UCSD-AML1 (cell line): ENCODE measurements around the gene VPS72.
"Not testable (repeated sequence)": the region's sequence is repeated elsewhere in the genome, so short reads cannot be mapped to it uniquely, and the experiment has no call there.

Experiments
- DNase-seq: peaks from one replicate; lab custom pipeline; 2025; ENCODE audit not compliant: unreplicated experiment; lab: John Stamatoyannopoulos, UW

Gene VPS72

DNA sequence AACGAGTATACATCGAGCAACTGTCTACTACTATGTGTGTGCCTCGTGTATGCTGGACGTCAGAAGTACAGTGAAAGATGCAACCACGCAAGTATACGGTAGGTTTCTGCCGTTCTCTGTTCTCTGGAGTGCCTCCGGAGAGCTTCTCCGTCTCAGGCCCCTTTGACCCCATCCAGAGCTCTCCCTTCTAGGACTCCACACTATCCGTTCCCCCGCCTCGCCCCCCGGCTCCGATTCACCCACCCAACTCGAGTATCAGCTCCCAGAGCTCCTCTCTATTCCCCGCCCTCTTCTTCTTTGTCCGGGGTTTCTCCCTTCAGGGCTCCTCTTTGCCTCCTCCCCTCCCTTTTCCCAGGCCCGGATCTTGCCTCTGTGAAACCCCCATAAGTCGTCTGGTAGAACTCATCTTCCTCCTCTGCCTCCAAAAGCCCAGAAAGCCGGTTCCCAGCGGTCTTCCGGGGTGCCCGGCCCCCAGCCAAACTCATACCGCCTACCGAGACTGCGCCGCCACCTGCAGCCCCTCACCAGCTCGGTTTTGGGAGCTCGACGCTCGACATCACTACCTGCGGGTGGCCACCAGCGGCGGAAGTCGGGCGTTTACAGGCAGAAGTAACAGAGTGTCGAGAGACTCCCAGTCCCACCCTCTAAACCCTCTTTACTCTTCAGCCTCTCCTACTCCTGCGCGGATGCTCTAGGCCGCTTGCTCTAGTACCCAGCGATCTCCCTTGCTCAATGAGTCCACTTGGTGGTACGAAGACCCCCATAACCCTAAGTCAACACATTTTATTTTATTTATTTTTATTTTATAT is at the start of gene VPS72:
Gene VPS72 (minus strand): TSS at position 561 of the 809 bp plus-strand sequence. CDS start 76 bp downstream, at position 485.
- DNase-seq = peak; percentile 86

DNA sequence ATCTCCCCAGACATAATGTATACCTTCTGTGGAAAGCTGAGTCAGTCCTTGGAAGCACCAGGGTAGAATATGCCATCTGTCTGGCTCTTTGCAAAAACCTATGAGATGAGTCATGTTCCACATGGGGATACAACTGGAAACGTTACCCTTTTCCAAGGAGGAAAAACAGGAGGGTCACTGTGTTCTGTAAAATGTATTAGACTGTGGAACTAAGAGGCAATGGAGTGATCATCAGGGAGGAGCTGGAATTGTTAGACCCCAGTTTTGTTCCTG is 48.4 kb upstream of the VPS72 start:
- DNase-seq = no peak

- DNase-seq = no peak
These were observed 47.9 kb upstream of the VPS72 start for GRCh38 chr1:151237678-151238466.

DNA sequence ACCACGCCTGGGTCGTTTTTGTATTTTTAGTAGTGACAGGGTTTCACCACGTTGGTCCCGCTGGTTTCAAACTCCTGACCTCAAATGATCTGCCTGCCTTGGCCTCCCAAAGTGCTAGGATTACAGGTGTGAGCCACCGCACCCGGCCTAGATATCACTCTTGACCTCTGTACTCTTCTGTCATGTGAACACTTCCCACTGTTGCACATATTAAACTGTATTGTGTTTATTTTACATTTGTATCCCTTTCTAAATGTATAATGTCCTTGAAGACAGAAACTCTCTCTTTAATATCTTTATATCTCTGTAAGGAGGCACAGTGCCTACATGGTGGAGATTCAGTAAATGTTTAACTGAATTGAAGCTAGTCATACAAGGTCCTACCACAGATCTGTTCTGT is 45.2 kb upstream of the VPS72 start:
- DNase-seq = no peak

- DNase-seq = no peak
These were observed 32.1 kb upstream of the VPS72 start for GRCh38 chr1:151222130-151222529.

DNA sequence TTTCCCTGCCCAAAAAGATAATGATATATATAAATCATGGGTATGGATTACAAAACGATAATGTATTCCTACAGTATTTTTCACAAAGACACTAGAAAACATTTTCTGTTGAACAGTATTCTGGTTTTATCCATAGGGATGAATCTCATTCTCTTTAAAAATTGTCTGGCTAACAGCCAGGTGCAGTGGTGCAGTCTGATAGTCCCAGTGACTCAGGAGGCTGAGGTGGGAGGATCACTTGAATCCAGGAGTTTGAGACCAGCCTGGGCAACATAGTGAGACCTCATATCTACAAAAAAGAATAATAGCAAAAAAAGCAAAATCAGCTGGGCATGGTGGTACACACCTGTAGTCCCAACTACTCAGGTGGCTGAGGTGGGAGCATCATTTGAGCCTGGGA is 31.6 kb upstream of the VPS72 start:
- DNase-seq = no peak

DNA sequence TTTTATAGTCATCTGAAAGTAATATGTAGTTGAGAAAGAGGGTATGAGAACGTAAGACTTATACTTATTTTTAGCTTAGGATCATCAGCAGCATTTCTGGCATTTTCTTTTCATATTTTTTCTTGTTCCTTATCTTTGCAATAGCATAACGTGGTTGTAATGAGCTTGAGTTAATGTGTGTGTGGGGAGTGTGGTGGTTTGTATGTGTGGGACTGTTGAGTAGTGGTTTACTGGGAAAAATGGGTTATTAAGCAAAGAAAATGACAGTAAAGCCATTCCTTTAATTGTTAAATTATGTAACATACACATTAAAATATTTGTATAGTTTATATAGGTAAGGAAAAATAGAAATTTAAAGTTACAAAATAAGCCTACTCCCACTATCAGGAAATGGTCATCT is 23.6 kb upstream of the VPS72 start:
- DNase-seq = no peak

DNA sequence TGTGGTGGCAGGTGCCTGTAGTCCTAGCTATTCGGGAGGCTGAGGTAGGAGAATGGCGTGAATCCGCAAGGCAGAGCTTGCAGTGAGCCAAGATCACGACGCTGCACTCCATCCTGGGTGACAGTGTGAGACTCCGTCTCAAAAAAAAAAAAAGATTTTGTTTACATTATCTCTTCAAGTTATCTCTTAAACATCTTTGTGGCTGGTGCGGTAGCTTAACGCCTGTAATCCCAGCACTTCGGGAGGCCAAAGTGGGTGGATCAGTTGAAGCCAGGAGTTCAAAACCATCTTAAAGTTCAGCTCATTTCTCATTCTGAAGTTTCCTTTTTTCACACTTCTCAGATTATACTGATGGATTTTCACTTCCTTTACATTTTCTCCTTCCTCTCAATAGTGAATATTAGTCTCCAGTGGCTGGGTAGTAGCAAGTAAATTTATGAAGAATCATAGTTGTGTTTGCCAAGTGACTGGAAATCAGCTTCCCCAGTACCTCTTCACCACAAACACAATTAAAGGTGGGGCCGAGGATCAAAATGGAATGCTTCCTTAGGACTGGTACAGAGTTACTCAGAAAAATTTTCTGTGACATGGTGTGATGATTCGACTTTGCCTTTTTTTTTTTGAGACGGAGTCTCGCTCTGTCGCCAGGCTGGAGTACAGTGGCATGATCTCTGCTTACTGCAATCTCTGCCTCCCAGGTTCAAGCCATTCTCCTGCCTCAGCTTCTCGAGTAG is 22.1 kb upstream of the VPS72 start:
- DNase-seq = no peak

DNA sequence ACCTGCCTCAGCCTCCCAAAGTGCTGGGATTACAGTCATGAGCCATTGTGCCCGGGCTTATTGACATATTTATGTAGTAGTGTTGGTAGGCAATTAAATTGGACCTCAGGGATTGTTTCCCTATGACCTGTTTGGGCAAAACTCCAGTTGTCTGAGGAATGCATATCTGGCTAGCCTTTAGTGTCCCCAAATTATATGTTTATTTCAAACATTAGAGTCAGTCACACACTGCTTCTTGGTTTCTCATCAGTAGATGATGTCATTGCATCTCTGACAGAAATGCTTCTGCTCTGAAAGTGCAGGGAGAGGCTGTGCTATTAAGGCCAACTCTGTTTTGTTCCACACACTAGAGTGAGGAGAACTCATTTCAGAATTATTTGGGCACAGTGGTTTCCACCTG is 20.8 kb upstream of the VPS72 start:
- DNase-seq = no peak

GRCh38 chr1:151205381-151205965 is 15.5 kb upstream of the VPS72 start:
- DNase-seq = not testable (repeated sequence)

DNA sequence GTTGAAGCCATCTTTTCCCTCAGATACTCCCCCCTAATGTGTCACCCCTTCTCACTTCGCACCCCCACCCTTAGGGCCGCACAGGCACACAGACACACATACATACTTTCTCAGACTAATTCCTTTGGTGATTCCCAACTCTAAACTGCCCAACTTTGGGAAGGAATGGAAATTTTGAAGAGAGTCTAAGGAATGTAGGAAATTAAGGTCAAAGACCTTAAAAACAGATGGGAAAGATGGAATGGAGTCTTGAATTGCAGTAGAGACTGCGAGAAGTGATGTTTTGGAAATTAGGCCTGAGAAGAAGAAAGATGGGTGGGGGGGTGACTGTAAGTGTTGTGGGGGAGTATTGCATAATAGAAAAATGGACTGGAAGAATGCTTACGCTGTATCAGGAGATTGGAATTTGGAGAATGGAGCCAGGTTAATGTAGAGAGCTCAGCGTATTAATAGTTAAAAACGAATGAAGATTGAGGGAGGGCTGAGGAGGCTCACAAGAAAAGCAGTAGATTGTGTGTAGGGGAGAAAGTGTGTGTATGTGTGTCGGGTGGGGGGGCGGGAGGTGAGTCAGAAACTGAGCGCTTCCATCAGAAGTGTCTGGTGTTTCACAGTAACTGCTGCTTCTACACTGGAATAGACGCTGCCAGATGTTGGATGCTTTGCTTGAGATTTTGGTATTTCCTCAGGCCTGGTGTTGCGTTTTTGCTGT is 10.0 kb upstream of the VPS72 start:
- DNase-seq = no peak

DNA sequence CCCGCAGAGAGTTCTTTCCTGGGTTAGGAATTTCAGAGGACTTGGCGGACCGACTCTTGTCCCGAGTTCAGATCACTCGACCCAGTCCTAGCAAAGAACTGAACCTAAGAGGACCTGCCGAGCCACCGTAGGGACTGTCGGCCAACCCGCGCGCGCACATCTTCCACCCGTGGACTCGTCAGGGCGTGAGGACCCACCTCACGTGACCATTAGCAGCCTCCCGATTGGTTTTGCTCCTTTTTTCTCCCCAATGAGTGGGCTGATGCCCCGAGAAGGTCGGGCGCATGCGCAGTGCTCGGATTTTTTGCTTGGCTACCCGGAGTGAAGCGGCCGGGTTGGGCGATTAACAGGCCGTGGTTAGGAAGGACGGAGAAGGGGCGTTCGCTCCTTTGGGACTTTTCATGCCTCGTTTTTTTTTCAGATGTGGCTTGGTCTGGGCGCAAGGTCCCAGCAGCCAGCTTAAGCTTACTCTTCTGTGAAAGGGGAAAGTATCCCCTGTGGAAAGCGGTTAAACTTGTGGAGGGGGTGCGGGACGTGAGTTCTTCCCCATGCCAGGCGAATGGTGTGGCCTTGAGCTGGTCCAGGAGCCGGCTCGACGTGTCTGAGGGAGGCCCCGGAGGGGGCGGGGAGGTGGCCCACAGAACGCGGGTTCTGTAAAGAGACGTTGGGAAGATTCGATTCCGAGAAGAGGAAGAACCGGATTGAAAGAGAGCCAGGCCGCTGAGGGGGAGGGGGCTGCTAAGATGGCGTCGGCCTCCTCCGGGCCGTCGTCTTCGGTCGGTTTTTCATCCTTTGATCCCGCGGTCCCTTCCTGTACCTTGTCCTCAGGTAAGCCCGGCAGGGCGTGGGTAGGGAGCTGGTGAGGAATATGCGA is 8.5 kb upstream of the VPS72 start, which contains the start of gene PIP5K1A:
Gene PIP5K1A (plus strand): TSS at position 299 of the 874 bp plus-strand sequence. CDS start 445 bp downstream, at position 744.
- DNase-seq = peak; percentile 97

DNA sequence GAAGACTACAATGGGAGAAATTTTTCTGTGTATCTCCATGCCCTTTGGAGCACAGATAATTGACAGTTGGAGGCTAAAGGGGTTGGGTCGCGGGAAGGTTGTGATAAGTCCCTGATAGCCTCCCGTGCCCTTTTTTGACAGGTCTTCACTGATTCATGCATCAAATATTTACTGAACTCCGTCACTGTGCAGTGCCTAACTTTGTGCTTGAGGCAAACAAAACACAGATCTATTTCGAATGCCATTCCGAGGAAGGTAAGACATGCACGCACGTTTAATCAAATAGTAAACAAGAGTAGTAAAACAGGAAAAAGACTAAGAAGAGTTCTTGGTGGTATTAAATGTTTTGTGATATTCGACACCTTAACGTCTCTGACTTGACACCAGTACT is 7.9 kb upstream of the VPS72 start:
- no peak for DNase-seq

GRCh38 chr1:151196292-151196800 is 6.3 kb upstream of the VPS72 start:
- peak; percentile 25 for DNase-seq

GRCh38 chr1:151194894-151195594 is 5.0 kb upstream of the VPS72 start:
- not testable (repeated sequence) for DNase-seq

DNA sequence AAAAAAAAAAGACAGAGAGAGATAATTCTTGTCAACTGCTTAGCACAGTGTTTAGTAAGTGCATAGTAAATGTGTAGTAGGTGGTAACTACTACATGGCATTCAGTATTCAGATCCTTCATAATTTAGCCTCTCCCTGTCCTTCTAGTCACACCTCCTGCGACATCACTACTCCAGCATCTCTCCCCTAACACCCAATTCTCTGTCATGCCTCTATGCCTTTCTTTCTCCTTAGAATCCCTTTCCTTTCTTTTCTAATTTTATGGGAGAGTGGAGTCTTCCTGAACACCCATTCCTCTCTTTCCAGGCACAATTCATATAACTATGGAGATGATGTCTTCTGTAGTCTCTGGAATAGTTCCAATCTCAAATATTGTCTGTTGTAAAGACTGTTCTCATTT is 3.9 kb upstream of the VPS72 start:
- no peak for DNase-seq

GRCh38 chr1:151193304-151193703 is 3.3 kb upstream of the VPS72 start:
- no peak for DNase-seq

GRCh38 chr1:151192047-151192446 is 2.0 kb upstream of the VPS72 start:
- DNase-seq = no peak

- DNase-seq = not testable (repeated sequence)
These were observed 1.3 kb downstream of the VPS72 start for GRCh38 chr1:151188667-151189066.
